Panc1 (cell line): ENCODE data around the gene ACOXL. TPM values are rescaled to one million over a fixed set of nuclear protein-coding genes. Genes with fewer than 3 reads are reported as not detected.

ENCODE experiments used
- ATAC-seq: fragments of 200-7000 bp; cut with Tn5 transposase; 2 replicates; pipeline ENCODE4 v1.9.1; 2020; ENCODE audit warnings: mild to moderate bottlenecking, moderate library complexity
- BruUV-seq: library from RNA; stranded (reverse); fragments of 400-500 nt; replicated peaks from 2 replicates; lab custom pipeline; 2021; lab: Mats Ljungman, UMichigan
- CTCF ChIA-PET: fragments of 300-600 bp; sonication (Branson Sonifier 250); formaldehyde crosslinking; loops from one replicate; lab custom pipeline; 2022; ENCODE audit warnings: antibody characterized with exemption; lab: Charles Lee
- POLR2A ChIA-PET: fragments of 300-600 bp; sonication (Branson Sonifier 250); formaldehyde crosslinking; loops from one replicate; lab custom pipeline; 2022; ENCODE audit warnings: antibody characterized with exemption; lab: Charles Lee
- DNase-seq: peaks from one replicate; pipeline ENCODE4 v3.0.0-alpha.2; 2010; ENCODE audit warnings: low read depth, low spot score
- H3K27ac ChIP-seq: 2 replicates; pipeline ENCODE4 v1.5.1; 2011; ENCODE audit warnings: mild to moderate bottlenecking, low read length, inconsistent platforms
- H3K27me3 ChIP-seq: fragments of 200-500 bp; sonication (Bioruptor generic); 2 replicates; pipeline ENCODE4 v1.6.0; 2014; ENCODE audit warnings: low read length, inconsistent platforms; ENCODE audit not compliant: control insufficient read depth, insufficient read depth
- H3K36me3 ChIP-seq: fragments of 200-500 bp; sonication (Bioruptor generic); 2 replicates; pipeline ENCODE4 v1.5.1; 2014; ENCODE audit warnings: inconsistent platforms, mild to moderate bottlenecking, low read length, moderate library complexity; ENCODE audit not compliant: control insufficient read depth, insufficient read depth
- H3K4me1 ChIP-seq: 2 replicates; pipeline ENCODE4 v1.5.1; 2011; ENCODE audit warnings: inconsistent platforms, mild to moderate bottlenecking, low read length, moderate library complexity; ENCODE audit not compliant: control insufficient read depth, insufficient read depth
- H3K4me3 ChIP-seq, 2 experiments: 2 replicates each; pipeline ENCODE4 v1.5.1; 2011 to 2012; ENCODE audit warnings: low read depth in 2 of 2, low read length in 2 of 2, mild to moderate bottlenecking in 2 of 2, inconsistent platforms in 1 of 2, moderate library complexity in 1 of 2
- H3K9me3 ChIP-seq: fragments of 200-500 bp; sonication (Bioruptor generic); 2 replicates; pipeline ENCODE4 v1.5.1; 2014; ENCODE audit warnings: low read depth, mild to moderate bottlenecking, inconsistent platforms, low read length, moderate library complexity; ENCODE audit not compliant: control insufficient read depth, insufficient read depth
- POLR2AphosphoS5 ChIP-seq: IDR thresholded peaks from 2 replicates; pipeline ENCODE4 v1.6.1; 2012; ENCODE audit warnings: mild to moderate bottlenecking, low read depth, low read length, moderate library complexity
- SIN3A ChIP-seq: IDR thresholded peaks from 2 replicates; pipeline ENCODE4 v1.6.1; 2012; ENCODE audit warnings: low read depth, mild to moderate bottlenecking, low read length, moderate library complexity, borderline replicate concordance; ENCODE audit not compliant: insufficient read depth
- TCF7L2 ChIP-seq: IDR thresholded peaks from 2 replicates; pipeline ENCODE4 v1.6.1; 2011; ENCODE audit warnings: mild to moderate bottlenecking, low read depth, low read length, inconsistent platforms
- in situ Hi-C: cut with HindIII; loops from 2 replicates; pipeline ENCODE4 v1.10.0; 2016; ENCODE audit warnings: low sequenced_read_pairs, low pct_unique_long_range_greater_than_20kb
- intact Hi-C: fragments of 100-400 bp; cut with micrococcal nuclease; formaldehyde crosslinking; loops from one replicate; pipeline ENCODE4 v1.10.0; 2022; ENCODE audit not compliant: unreplicated experiment
- total RNA-seq: library from RNA; stranded (reverse); gene quantifications from one replicate; pipeline ENCODE4 v1.2.1, GENCODE V29; 2021; ENCODE audit not compliant: unreplicated experiment
- TF ChIP-seq, protein P1 (sequence below): fragments of 450-650 bp; IDR thresholded peaks from 2 replicates; pipeline ENCODE4 v1.5.1; 2017; ENCODE audit warnings: mild to moderate bottlenecking
- TF ChIP-seq, protein P2 (sequence below), 2 experiments: IDR thresholded peaks; 2 replicates each; pipeline ENCODE4 v1.6.1; 2011 to 2012; ENCODE audit warnings: low read depth in 2 of 2, control low read depth in 1 of 2, low read length in 1 of 2, mild to moderate bottlenecking in 1 of 2, moderate library complexity in 1 of 2; ENCODE audit not compliant: insufficient read depth in 1 of 2

Gene ACOXL
- total RNA-seq, 1 experiment from 2014 or later = 4.9 TPM

DNA sequence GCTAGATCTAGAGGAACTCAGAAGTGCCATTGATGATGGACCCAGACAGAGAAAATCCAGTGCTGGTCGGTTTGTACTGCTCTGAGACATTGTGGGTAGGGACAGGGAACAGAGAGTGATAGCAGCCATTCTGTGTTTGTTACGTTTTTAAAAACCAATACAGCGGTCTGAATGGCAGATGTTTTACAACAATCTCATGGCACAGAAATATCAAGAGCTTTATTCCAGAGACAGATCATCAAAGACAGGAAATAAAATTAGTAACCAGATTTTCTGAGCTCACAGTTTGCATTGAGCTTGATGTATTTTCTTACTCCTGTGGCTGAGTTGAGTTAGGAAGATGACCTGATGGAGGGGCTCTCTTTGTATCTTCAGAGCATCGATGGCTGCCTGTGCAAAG, 273.4 kb downstream of the ACOXL start:
- H3K27ac ChIP-seq = no peak overlapping the region
- TF ChIP-seq, protein P1, sequence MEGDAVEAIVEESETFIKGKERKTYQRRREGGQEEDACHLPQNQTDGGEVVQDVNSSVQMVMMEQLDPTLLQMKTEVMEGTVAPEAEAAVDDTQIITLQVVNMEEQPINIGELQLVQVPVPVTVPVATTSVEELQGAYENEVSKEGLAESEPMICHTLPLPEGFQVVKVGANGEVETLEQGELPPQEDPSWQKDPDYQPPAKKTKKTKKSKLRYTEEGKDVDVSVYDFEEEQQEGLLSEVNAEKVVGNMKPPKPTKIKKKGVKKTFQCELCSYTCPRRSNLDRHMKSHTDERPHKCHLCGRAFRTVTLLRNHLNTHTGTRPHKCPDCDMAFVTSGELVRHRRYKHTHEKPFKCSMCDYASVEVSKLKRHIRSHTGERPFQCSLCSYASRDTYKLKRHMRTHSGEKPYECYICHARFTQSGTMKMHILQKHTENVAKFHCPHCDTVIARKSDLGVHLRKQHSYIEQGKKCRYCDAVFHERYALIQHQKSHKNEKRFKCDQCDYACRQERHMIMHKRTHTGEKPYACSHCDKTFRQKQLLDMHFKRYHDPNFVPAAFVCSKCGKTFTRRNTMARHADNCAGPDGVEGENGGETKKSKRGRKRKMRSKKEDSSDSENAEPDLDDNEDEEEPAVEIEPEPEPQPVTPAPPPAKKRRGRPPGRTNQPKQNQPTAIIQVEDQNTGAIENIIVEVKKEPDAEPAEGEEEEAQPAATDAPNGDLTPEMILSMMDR = no peak
- TF ChIP-seq TCF7L2 (no peak), POLR2AphosphoS5 (no peak), SIN3A (no peak)
- TF ChIP-seq, protein P2, sequence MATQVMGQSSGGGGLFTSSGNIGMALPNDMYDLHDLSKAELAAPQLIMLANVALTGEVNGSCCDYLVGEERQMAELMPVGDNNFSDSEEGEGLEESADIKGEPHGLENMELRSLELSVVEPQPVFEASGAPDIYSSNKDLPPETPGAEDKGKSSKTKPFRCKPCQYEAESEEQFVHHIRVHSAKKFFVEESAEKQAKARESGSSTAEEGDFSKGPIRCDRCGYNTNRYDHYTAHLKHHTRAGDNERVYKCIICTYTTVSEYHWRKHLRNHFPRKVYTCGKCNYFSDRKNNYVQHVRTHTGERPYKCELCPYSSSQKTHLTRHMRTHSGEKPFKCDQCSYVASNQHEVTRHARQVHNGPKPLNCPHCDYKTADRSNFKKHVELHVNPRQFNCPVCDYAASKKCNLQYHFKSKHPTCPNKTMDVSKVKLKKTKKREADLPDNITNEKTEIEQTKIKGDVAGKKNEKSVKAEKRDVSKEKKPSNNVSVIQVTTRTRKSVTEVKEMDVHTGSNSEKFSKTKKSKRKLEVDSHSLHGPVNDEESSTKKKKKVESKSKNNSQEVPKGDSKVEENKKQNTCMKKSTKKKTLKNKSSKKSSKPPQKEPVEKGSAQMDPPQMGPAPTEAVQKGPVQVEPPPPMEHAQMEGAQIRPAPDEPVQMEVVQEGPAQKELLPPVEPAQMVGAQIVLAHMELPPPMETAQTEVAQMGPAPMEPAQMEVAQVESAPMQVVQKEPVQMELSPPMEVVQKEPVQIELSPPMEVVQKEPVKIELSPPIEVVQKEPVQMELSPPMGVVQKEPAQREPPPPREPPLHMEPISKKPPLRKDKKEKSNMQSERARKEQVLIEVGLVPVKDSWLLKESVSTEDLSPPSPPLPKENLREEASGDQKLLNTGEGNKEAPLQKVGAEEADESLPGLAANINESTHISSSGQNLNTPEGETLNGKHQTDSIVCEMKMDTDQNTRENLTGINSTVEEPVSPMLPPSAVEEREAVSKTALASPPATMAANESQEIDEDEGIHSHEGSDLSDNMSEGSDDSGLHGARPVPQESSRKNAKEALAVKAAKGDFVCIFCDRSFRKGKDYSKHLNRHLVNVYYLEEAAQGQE (IDR thresholded peaks at IDR 0.05; ENCODE audit: insufficient read depth in 1 of 2, low read depth in 2 of 2, low read length in 1 of 2) = no peak
- DNase-seq (no peak), ATAC-seq (no peak)
- H3K9me3 ChIP-seq = peaks cover 1% of the 10 kb centered on the region; the same call in 1 of the 2 replicates
- H3K27me3 ChIP-seq = peaks cover 16% of the 10 kb centered on the region
- no peaks in the 10 kb centered on the region for H3K4me1 ChIP-seq
- CTCF ChIA-PET = no interaction called here
- POLR2A ChIA-PET = no interaction called here
- H3K4me3 ChIP-seq = no peak overlapping the region
- intact Hi-C loops (no loop called here), in situ Hi-C loops (no loop called here)
- no TSS peak for BruUV-seq
- no peaks in the 10 kb centered on the region for H3K36me3 ChIP-seq

DNA sequence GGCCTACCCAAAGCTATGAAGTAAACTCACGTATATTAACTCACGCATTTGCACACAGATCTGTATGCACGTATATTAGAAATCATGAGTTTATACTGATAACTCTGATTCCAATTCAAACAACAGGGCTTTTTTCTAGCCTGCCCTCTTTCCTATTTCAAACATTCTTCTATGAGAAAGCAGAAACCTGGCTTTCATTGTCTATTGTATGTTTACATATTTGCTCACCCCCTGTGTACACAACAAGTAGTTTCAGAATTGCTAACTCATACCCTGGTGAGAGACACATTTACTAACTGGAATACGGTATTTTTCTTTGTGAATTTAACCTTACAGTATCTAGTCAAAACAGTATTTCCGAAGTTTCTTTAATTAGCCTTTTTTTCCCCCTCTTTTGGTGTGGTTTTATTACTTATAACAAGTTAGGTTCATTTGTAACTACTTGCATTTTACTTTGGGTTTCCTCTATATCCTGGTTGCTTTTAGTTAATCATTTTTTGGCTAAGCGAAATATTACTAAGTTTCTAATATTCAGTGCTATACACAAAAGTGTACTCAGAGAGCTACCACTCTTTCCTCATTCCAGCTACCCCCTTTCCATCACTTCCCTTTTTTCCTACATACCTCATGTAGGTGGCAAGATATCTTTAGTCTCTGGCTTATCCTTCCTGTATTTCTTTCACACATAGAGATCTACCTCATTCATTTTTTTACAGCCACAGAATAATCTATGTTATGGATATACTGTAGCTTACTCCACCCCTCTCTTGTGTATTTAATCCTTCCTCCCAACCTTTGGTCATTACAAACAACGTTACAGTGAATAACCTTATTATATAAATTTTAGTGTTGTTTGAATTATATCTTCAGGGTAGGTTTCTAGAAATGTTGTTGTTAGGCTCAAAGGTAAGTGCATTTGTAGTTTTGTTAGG, 275.6 kb downstream of the ACOXL start:
- ChIA-PET POLR2A (no interaction called here), CTCF (no interaction called here)
- no peaks in the 10 kb centered on the region for H3K4me1 ChIP-seq
- H3K4me3 ChIP-seq = no peak overlapping the region
- DNase-seq = no peak
- H3K27ac ChIP-seq = no peak overlapping the region
- peaks cover 6% of the 10 kb centered on the region; the same call in 1 of the 2 replicates for H3K9me3 ChIP-seq
- no TSS peak for BruUV-seq
- ATAC-seq = no peak
- in situ Hi-C loops = no loop called here
- intact Hi-C loops = no loop called here
- peaks cover 10% of the 10 kb centered on the region for H3K27me3 ChIP-seq
- TF ChIP-seq, protein P1 = no peak
- TF ChIP-seq POLR2AphosphoS5 (no peak), TCF7L2 (no peak), SIN3A (no peak)
- TF ChIP-seq, protein P2 (IDR thresholded peaks at IDR 0.05; ENCODE audit: insufficient read depth in 1 of 2, low read depth in 2 of 2, low read length in 1 of 2) = no peak
- H3K36me3 ChIP-seq = no peaks in the 10 kb centered on the region
